Psoas muscle (tissue), 8 donors: ENCODE results near the gene ZBTB47. TPM values are rescaled to one million over a fixed set of nuclear protein-coding genes. Genes with fewer than 3 reads are reported as not detected.

ENCODE experiments used
- ATAC-seq, 4 donors: fragments of 200-7000 bp; cut with Tn5 transposase; one replicate each; pipeline ENCODE4 v1.9.1; 2020; ENCODE audit warnings: moderate library complexity in 3 of 4, mild to moderate bottlenecking in 2 of 4
- DNase-seq, 2 donors: peaks; one replicate each; pipeline ENCODE4 v3.0.0-alpha.2; 2020
- H3K27ac ChIP-seq: fragments of 200-600 bp; one replicate; pipeline ENCODE4 v1.8.0; 2022
- H3K27me3 ChIP-seq, 3 donors: fragments of 200-600 bp in 1 of 3; one replicate each; pipeline versions ENCODE4 v1.6.1 to v1.8.0; 2013 to 2022; ENCODE audit warnings: low read length in 2 of 3, mild to moderate bottlenecking in 2 of 3, moderate library complexity in 1 of 3; ENCODE audit not compliant: insufficient read depth in 3 of 3
- H3K36me3 ChIP-seq, 2 donors: fragments of 200-600 bp in 1 of 2; one replicate each; pipeline versions ENCODE4 v1.6.1 to v1.8.0; 2013 to 2022; ENCODE audit warnings: low read depth in 1 of 2, mild to moderate bottlenecking in 1 of 2, moderate library complexity in 1 of 2; ENCODE audit not compliant: insufficient read depth in 1 of 2
- H3K4me1 ChIP-seq: fragments of 200-600 bp; one replicate; pipeline ENCODE4 v1.8.0; 2022
- H3K4me3 ChIP-seq: fragments of 200-600 bp; one replicate; pipeline ENCODE4 v1.8.0; 2022; ENCODE audit warnings: mild to moderate bottlenecking
- H3K9me3 ChIP-seq: fragments of 200-600 bp; one replicate; pipeline ENCODE4 v1.8.0; 2022
- CTCF ChIP-seq: fragments of 200-600 bp; IDR thresholded peaks from one replicate; pipeline ENCODE4 v1.8.0; 2022; ENCODE audit warnings: antibody characterized with exemption
- WGBS, 3 donors: extraction: QIAGEN DNeasy Blood & Tissue Kit; methylation state at CpG; one replicate each; pipeline versions ENCODE4 v1.1.6 to v1.1.7; 2013; 5-methylcytosine and 5-hydroxymethylcytosine counted together
- intact Hi-C, 2 donors: fragments of 100-400 bp; cut with DNase I; formaldehyde crosslinking; loops; one replicate each; pipeline versions ENCODE4 v1.11.0 to v1.14.2; 2022
- polyA plus RNA-seq, 3 donors: library from polyadenylated mRNA; stranded (reverse); fragments of 200-250 nt; gene quantifications; one replicate each; pipeline ENCODE4 v1.2.3, GENCODE V29; 2013
- total RNA-seq, 4 donors: library from RNA; stranded (reverse); fragmentation: NEBNext Ultra II Directional in 2 of 4; extraction: Animal tissue kit (Norgen Biotek cat#: 25700) in 2 of 4; gene quantifications; one replicate each; pipeline versions ENCODE4 v1.2.1 to v1.2.4, GENCODE V29; 2021 to 2023
- donor health status: healthy with polysubstance abuse.
- donor health status: DM: no; HTN: no; CAD: no; lungs with moderate emphysema.
- donor health status: Bipolar disorder and iron deficiency.
- donor health status: healthy.
- donor health status: DM: yes; HTN: yes; CAD: no.
- donor health status: DM: no; HTN: no; CAD: no.
- donor health status: DM: no; HTN: no; CAD: no.
- donor health status: DM: yes; HTN: yes; CAD: no.

The ZBTB47 gene
- total and polyA plus RNA-seq, 7 donors = 41.6 to 151 (median 90.3) TPM

- Histone ChIP-seq H3K36me3 (peaks cover 0 to 10% of the 10 kb centered on the region in 2 donors), H3K4me1 (peaks cover 51% of the 10 kb centered on the region), H3K4me3 (peak overlapping the region; percentile 67), H3K9me3 (no peaks in the 10 kb centered on the region), H3K27me3 (no peaks in the 10 kb centered on the region), H3K27ac (peak overlapping the region; percentile 100)
- intact Hi-C loops = loop anchor here in 1 of 2 donors (2.0 kb wide), 1 partner anchor 16 kb away; the partner anchor contains the start of gene KLHL40
- ATAC-seq (peak in 2 of 4 donors; percentile 11 to 21), DNase-seq (peak in 1 of 2 donors; percentile 59)
- WGBS, 3 donors = 39 to 50% (median 42%) methylated on average over 12 to 15 of the region's 15 CpGs
- TF ChIP-seq CTCF = no peak
Measured at GRCh38 chr3:42700366-42701288, 47.1 kb downstream of the ZBTB47 start.

- TF ChIP-seq CTCF = peak; percentile 26
- intact Hi-C loops = loop anchor here (1.0 to 2.0 kb wide), 4 partner anchors 17 to 43 kb away; partner anchors contain the start of gene KLHL40 (in 1 of the 2)
- H3K36me3 ChIP-seq = peaks cover 0 to 10% of the 10 kb centered on the region in 2 donors
- peaks cover 59% of the 10 kb centered on the region for H3K4me1 ChIP-seq
- 4 to 12% (median 8%) methylated on average over 14 to 15 of the region's 15 CpGs for WGBS, 3 donors
- peak overlapping the region; percentile 100 for H3K27ac ChIP-seq
- peak overlapping the region; percentile 67 for H3K4me3 ChIP-seq
- H3K9me3 ChIP-seq = no peaks in the 10 kb centered on the region
- ATAC-seq = peak; percentile 69 to 75 (median 73)
- DNase-seq = peak; percentile 85 to 97
- H3K27me3 ChIP-seq = no peaks in the 10 kb centered on the region
Measured at GRCh38 chr3:42701371-42702065, 48.0 kb downstream of the ZBTB47 start.

- intact Hi-C loops = loop anchor here (1.0 to 2.0 kb wide), 3 partner anchors 37 to 42 kb away; no protein-coding TSS in a partner anchor
- Histone ChIP-seq H3K27me3 (no peaks in the 10 kb centered on the region), H3K4me3 (peak within 1 kb of the TSS; percentile 67), H3K27ac (peak within 1 kb of the TSS; percentile 100), H3K4me1 (peaks cover 62% of the 10 kb centered on the region), H3K36me3 (peaks cover 0 to 10% of the 10 kb centered on the region in 2 donors), H3K9me3 (no peaks in the 10 kb centered on the region)
- DNase-seq (peak; percentile 70 to 95), ATAC-seq (peak; percentile 71 to 74 (median 73))
- TF ChIP-seq CTCF = no peak
- 18 to 22% (median 20%) methylated on average over 20 to 21 of the region's 21 CpGs for WGBS, 3 donors
Measured at GRCh38 chr3:42702066-42702951, 48.8 kb downstream of the ZBTB47 start, which contains the start of gene HHATL. HHATL (minus strand) TSS chr3:42702798; CDS start chr3:42700826, 1,972 bp downstream.
